ENCODE measurements around the gene ACBD7. TPM values are rescaled to one million over a fixed set of nuclear protein-coding genes. Genes with fewer than 3 reads are reported as not detected.

The ACBD7 gene
- total and polyA plus RNA-seq, 8 donors = 0.21 to 9.2 (median 5.7) TPM

GRCh38 chr10:15121707-15122106, 33.1 kb upstream of the ACBD7 start:
- Histone ChIP-seq H3K27ac (no peak overlapping the region), H3K4me3 (no peak overlapping the region), H3K27me3 (no peaks in the 10 kb centered on the region), H3K4me1 (no peaks in the 10 kb centered on the region), H3K36me3 (peaks cover 0 to 26% of the 10 kb centered on the region in 2 donors), H3K9me3 (no peaks in the 10 kb centered on the region)
- intact Hi-C loops (cut with DNase I) = no loop called here
- TF ChIP-seq CTCF (IDR thresholded peaks at IDR 0.05) = no peak
- DNase-seq = no peak
- no peak for ATAC-seq

- no peak overlapping the region for H3K27ac ChIP-seq
- H3K36me3 ChIP-seq = peaks cover 0 to 25% of the 10 kb centered on the region in 2 donors
- ATAC-seq (no peak), DNase-seq (no peak)
- H3K4me1 ChIP-seq = no peaks in the 10 kb centered on the region
- H3K9me3 ChIP-seq = no peaks in the 10 kb centered on the region
- H3K27me3 ChIP-seq = no peaks in the 10 kb centered on the region
- intact Hi-C loops (cut with DNase I) = no loop called here
- no peak overlapping the region for H3K4me3 ChIP-seq
- no peak for TF ChIP-seq CTCF (IDR thresholded peaks at IDR 0.05)
Observed at GRCh38 chr10:15120523-15120922, 31.9 kb upstream of the ACBD7 start.

GRCh38 chr10:15118615-15119014, 30.0 kb upstream of the ACBD7 start:
- intact Hi-C loops (cut with DNase I) = no loop called here
- H3K36me3 ChIP-seq = peaks cover 0 to 25% of the 10 kb centered on the region in 2 donors
- ATAC-seq = no peak
- no peak for DNase-seq
- no peaks in the 10 kb centered on the region for H3K9me3 ChIP-seq
- no peak overlapping the region for H3K27ac ChIP-seq
- no peaks in the 10 kb centered on the region for H3K27me3 ChIP-seq
- H3K4me1 ChIP-seq = no peaks in the 10 kb centered on the region
- H3K4me3 ChIP-seq = no peak overlapping the region
- TF ChIP-seq CTCF (IDR thresholded peaks at IDR 0.05) = no peak

GRCh38 chr10:15116225-15116624, 27.6 kb upstream of the ACBD7 start:
- no peak overlapping the region for H3K27ac ChIP-seq
- no peak for TF ChIP-seq CTCF (IDR thresholded peaks at IDR 0.05)
- no peaks in the 10 kb centered on the region for H3K27me3 ChIP-seq
- intact Hi-C loops (cut with DNase I) = no loop called here
- DNase-seq = no peak
- ATAC-seq = no peak
- peaks cover 0 to 31% of the 10 kb centered on the region in 2 donors for H3K36me3 ChIP-seq
- no peak overlapping the region for H3K4me3 ChIP-seq
- H3K9me3 ChIP-seq = no peaks in the 10 kb centered on the region
- no peaks in the 10 kb centered on the region for H3K4me1 ChIP-seq

GRCh38 chr10:15113766-15114165, 25.2 kb upstream of the ACBD7 start:
- Histone ChIP-seq H3K36me3 (peaks cover 0 to 30% of the 10 kb centered on the region in 2 donors), H3K27ac (no peak overlapping the region), H3K4me3 (no peak overlapping the region), H3K9me3 (no peaks in the 10 kb centered on the region), H3K4me1 (no peaks in the 10 kb centered on the region), H3K27me3 (no peaks in the 10 kb centered on the region)
- DNase-seq = no peak
- no peak for TF ChIP-seq CTCF (IDR thresholded peaks at IDR 0.05)
- intact Hi-C loops (cut with DNase I) = no loop called here
- no peak for ATAC-seq
